Measurements from ENCODE around the gene CACNB3. TPM values are rescaled to one million over a fixed set of nuclear protein-coding genes. Genes with fewer than 3 reads are reported as not detected.

The CACNB3 gene
- total and polyA plus RNA-seq, 9 of the 15 experiments (the other 6 are each of a cell fraction or from before 2014, with no cell fraction given): 0.24 to 2.0 (median 1.5) TPM

- TF ChIP-seq ARID4B (CRISPR knock-in tag; IDR thresholded peaks at IDR 0.05): 0 out of 2 replicates have a peak, but pooled peaks have one; percentile 35
- no peak for TF ChIP-seq ZSCAN32 (CRISPR knock-in tag; IDR thresholded peaks at IDR 0.05)
- no peak for TF ChIP-seq KLF1 (tag; IDR thresholded peaks at IDR 0.05)
- TF ChIP-seq E4F1 (CRISPR knock-in tag; IDR thresholded peaks at IDR 0.05; ENCODE audit: borderline replicate concordance): no peak
- no peak for TF ChIP-seq HLTF (IDR thresholded peaks at IDR 0.05)
- no peak for TF ChIP-seq KLF6 (CRISPR knock-in tag; IDR thresholded peaks at IDR 0.05; ENCODE audit: borderline replicate concordance)
- no peak for TF ChIP-seq ATF6 (CRISPR knock-in tag; IDR thresholded peaks at IDR 0.05)
- TF ChIP-seq CBFB (CRISPR knock-in tag; IDR thresholded peaks at IDR 0.05): no peak
- TF ChIP-seq USF1 (CRISPR knock-in tag; IDR thresholded peaks at IDR 0.05): 0 out of 2 replicates have a peak, but pooled peaks have one; percentile 8
- TF ChIP-seq MAFG (tag; conservative IDR thresholded peaks at IDR 0.05): no peak
These were observed 30.3 kb upstream of the CACNB3 start (continued) for GRCh38 chr12:48787791-48788523.
